NOMO-1 treated with DMSO at 0.1 percent for 48 hours (cell line): ENCODE measurements around the gene SLC4A2.

Experiments used
- DNase-seq: peaks from one replicate; lab custom pipeline; 2025; ENCODE audit not compliant: unreplicated experiment; lab: John Stamatoyannopoulos, UW

Gene SLC4A2

DNA sequence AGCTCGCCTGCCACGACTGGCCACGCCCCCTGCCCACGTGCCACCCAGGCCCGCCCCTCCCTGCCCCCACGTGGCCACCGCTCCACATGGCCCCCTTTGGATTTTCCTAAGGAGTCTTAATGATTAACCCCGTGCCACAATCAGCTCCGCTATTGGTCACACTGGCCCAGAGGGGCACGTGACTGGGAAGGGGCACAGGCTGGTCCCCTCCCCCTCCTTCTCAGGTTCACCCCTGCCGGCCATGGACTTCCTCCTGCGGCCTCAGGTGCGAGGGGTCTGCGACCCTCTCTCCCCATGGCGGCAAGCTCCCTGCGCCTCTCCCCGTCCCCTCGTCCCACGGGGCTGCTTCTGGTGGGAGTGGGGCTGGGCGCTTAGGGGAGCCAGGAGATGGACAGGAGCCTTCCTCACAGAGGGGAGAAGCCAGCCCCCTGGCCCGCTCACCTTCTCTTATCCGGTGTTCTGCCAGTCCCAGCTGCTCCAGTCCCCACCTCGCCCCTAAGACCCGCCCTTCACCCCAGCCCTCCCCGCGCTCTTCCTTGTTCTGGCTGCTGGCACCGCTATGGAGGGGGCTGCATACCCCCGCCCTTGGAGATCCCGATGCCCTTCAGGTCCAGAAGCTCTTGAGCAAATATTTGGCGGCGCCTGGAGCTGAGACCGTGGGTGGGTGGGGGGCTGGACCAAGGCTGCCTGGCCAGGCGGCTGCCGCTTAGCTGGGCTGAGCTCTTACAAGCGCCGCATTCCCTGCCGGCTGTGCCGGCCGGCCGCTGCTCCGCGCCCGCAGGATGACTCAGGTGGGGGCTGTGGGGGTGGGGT, 3.2 kb downstream of the SLC4A2 start:
- no peak for DNase-seq

DNA sequence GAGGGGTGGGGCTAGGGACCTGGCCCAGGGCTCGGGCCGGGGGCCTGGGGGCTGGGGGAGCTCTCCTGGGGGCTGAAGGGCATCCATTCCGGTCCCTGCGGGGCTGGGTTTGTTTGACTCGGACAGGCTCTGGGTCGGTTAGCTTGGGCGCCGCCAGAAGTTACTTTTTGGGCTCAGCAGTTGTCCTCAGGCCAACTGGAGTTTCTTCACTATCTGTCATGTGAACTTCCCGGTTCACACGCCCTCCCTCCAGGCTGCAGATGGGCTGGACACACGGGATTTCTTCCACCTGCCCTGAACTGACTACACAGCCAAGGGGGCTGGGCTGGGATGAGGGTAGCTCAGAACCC, 3.8 kb downstream of the SLC4A2 start:
- DNase-seq, result no peak

DNA sequence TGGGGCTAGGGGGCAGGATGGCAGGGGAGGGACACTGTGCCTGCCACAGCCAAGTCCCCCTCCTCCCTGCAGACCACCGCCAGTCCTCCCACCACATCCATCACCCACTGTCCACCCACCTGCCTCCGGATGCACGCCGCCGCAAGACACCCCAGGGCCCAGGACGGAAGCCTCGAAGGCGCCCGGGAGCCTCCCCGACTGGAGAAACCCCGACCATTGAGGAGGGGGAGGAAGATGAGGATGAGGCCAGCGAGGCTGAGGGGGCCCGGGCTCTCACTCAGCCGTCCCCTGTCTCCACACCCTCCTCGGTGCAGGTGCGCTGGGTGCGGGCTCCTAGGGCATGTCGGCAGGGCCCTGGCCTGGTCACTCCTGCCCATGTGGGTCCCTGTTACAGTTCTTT, 5.1 kb downstream of the SLC4A2 start:
- DNase-seq, result no peak

DNA sequence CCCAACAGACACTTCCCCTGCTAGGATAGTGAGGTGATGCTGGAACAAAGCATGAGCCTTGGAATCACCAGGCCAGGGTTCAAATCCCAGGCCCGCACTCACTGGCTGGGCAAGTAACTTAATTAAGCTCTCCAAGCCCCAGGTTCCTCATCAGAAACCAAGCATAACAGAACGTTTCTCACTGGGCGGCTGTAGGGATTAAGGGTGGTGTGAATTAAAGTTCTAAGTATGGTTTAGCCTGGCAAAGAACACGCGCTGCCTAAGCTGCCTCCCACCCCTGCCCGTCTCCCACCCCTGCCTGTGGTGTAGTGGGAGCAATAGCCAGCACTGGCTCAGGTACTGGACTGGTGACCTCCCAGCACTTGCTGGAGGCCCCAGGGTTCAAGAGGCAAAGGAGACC, 5.6 kb downstream of the SLC4A2 start:
- DNase-seq, result no peak

DNA sequence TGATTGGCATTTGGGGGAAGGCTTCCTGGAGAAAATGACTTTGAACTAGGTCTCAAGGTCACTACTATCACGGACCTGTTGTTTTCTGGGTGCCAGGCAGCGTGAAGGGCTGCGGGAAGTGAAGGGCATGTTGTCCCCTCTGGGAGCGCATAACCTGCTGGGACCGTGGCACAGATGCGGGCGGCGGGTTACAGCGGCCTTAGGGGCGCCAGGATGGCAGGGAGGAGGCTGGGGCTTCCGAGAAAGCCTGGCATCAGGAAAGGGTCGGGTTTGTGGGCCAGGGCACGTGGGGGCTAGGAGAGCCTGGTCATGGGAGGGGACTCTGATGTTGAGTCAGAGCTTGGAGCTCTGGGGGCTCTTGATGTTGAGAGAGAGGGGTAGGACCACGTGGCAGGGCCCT, 6.1 kb downstream of the SLC4A2 start:
- DNase-seq, result no peak

DNA sequence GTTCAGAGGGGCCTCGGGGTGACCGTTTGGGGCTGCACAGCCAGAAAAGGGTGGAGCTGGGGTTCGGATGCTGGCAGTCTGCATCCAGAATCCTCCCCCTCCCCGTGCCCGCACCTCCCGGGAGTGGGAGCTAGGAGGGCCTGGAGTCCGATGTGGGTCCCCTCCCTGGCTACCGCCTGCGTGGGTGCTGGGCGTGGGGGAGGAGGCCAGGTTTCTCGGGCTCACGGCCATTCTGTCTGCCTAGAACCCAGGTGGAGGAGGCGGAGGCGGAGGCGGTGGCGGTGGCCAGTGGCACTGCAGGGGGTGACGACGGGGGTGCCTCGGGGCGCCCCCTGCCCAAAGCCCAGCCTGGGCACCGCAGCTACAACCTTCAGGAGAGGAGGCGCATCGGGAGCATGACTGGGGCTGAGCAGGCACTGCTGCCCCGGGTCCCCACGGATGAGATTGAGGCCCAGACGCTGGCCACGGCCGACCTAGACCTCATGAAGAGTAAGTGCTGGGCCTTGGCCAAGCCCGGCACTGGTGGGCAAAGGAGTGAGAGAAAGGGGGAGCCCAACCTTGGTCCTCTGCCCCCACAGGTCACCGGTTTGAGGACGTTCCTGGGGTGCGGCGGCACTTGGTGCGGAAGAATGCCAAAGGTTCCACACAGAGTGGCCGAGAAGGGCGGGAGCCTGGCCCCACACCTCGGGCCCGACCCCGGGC, 7.0 kb downstream of the SLC4A2 start:
- DNase-seq, result no peak

DNA sequence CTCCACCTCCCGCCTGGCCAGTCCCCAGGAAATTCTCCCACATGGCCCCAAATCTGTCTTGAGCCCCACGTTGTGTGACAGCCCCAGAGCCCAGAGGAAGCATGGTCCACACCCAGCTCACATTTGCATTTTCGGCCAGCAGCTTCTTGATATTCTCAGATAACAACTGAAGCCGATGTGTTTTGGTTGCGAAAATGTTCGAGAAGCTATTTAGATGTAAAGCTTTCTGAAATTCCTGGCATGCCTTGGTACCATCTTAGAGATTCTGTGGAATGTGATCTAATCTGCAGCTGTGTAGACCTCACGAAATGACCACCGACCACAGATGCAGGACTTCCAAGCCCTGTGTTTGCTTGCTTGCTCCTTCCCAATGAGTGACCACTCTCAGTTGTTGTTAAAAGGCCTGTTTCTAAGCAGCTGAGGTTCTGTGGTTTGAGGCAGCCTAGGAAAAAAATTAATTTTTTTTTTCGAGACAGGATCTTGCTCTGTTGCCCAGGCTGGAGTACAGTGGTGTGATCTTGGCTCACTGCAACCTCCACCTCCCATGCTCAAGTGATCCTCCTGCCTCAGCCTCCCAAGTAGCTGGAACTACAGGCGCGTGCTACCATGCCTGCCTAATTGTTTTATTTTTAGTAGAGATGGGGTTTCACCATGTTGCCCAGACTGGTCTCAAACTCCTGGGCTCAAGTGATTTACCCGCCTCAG, 8.8 kb downstream of the SLC4A2 start:
- no peak for DNase-seq

DNA sequence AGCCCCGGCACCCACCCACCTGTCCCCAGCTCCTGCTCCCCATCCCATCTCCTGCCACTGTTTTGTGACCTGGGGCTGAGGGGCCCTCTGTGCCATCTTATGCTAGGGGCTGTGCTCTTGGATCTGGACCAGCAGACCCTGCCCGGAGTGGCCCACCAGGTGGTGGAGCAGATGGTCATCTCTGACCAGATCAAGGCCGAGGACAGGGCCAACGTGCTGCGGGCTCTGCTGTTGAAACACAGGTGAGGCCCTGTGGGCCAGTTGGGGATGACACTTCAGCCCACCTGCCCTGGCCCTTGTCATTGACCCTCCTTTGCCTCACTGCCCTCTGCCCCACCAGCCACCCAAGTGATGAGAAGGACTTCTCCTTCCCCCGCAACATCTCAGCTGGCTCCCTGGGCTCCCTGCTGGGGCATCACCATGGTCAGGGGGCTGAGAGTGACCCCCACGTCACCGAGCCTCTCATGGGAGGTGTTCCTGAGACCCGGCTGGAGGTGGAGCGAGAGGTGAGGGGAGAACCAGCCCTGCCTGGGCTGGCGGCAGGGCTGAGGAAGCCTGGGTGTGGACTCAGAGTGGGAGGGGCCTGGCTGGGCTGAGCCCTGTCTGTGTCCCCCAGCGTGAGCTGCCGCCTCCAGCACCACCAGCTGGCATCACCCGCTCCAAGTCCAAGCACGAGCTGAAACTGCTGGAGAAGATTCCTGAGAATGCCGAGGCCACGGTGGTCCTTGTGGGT, 10.6 kb downstream of the SLC4A2 start:
- no peak for DNase-seq

DNA sequence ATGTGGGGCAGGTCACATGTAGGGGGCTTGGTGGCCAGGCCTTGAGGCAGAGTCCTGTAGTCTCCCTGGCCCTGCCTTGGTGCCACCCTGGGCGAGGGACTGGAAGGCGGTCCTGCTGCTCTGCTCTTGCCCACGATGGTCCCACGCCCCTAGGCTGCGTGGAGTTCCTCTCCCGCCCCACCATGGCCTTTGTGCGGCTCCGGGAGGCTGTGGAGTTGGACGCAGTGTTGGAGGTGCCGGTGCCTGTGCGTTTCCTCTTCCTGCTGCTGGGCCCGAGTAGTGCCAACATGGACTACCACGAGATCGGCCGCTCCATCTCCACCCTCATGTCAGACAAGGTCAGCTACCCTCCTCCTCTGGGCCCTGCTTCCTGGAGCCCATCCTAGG, 11.2 kb downstream of the SLC4A2 start:
- DNase-seq, result no peak

DNA sequence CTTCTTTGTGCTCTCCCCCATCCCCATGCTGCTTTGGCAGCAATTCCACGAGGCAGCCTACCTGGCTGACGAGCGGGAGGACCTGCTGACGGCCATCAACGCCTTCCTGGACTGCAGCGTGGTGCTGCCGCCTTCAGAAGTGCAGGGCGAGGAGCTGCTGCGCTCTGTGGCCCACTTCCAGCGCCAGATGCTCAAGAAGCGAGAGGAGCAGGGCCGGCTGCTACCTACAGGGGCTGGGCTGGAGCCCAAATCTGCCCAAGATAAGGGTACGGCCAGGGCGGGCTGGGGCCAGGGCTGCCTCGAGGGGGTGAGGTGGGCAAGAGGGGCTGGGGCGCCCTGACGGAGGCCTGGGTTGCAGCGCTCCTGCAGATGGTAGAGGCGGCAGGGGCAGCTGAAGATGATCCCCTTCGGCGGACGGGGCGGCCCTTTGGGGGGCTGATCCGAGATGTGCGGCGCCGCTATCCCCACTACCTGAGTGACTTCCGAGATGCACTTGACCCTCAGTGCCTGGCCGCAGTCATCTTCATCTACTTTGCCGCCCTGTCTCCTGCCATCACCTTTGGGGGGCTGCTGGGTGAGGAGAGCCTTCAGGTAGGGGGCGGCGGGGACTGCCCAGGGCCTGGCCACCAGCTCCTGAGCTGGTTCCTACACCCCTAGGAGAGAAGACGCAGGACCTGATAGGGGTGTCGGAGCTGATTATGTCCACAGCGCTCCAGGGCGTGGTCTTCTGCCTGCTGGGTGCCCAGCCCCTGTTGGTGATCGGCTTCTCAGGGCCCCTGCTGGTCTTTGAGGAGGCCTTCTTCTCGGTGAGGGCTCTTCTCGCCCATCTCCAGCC, 11.9 kb downstream of the SLC4A2 start:
- DNase-seq, result no peak

DNA sequence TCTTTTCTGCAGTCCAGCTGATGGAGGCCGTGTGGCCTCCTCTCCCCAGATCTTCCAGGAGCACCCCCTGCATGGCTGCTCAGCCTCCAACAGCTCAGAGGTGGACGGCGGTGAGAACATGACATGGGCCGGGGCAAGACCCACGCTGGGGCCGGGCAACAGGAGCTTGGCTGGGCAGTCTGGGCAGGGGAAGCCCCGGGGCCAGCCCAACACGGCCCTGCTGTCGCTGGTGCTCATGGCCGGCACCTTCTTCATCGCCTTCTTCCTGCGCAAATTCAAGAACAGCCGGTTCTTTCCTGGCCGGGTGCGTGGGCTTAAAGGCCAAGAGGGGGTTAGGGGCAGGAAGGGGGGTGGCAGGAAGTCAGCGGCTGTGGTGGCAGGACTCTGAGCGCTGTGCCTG, 14.6 kb downstream of the SLC4A2 start:
- DNase-seq, result no peak

DNA sequence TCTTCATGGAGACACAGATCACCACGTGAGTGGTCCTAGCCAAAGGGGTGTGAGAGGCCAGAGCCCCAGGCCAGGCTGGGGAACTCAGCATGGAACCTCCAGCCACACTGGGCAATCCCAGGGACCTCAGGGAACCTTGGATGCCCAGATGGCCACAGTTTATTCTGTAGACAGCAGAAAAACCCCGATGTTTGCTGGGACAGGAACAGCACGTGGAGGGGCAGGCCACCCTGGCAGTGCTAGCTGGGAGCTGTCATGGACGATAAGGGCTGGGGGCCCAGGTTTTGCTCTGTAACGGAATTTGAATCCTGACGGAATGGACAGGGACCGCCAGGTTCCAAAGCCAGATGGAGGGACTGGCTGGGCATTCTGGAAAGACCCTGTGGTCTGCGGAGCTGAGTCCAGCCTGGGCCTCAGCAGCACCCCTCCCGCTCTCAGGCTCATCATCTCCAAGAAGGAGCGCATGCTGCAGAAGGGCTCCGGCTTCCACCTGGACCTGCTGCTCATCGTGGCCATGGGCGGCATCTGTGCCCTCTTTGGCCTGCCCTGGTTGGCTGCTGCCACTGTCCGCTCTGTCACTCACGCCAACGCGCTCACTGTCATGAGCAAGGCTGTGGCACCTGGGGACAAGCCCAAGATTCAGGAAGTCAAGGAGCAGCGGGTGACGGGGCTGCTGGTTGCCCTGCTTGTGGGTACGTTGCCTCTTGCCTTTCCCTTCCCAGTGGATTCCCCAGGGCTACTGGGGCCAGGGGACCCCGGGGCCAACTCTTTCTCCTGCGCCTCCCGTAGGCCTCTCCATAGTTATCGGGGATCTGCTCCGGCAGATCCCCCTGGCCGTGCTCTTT, 15.7 kb downstream of the SLC4A2 start:
- no peak for DNase-seq

DNA sequence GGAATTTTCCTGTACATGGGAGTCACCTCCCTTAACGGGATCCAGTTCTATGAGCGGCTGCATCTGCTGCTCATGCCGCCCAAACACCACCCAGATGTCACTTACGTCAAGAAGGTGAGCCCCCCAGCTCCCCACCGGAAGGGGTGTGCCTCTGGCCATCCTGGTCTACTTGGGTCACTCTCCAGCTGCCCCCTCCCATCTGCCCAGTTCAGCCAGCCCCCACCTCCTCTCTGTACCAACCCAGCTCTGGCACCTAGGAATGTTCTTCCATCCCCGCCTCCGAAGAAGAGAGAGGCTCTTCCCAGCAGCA, 16.2 kb downstream of the SLC4A2 start:
- DNase-seq, result no peak

DNA sequence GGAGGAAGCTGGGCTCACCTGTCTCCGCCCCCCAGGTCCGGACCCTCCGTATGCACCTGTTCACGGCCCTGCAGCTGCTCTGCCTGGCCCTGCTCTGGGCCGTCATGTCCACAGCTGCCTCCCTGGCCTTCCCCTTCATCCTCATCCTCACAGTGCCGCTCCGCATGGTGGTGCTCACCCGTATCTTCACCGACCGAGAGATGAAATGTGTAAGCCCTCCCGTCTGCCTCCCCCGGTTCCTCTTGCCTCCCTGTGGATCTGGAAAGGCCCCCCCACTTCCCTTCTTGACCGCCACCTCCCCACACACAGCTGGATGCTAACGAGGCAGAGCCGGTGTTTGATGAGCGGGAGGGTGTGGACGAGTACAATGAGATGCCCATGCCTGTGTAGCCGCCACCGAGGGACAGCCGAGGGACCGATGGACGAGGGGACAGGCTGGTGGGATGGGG, 16.6 kb downstream of the SLC4A2 start:
- DNase-seq, result no peak

DNA sequence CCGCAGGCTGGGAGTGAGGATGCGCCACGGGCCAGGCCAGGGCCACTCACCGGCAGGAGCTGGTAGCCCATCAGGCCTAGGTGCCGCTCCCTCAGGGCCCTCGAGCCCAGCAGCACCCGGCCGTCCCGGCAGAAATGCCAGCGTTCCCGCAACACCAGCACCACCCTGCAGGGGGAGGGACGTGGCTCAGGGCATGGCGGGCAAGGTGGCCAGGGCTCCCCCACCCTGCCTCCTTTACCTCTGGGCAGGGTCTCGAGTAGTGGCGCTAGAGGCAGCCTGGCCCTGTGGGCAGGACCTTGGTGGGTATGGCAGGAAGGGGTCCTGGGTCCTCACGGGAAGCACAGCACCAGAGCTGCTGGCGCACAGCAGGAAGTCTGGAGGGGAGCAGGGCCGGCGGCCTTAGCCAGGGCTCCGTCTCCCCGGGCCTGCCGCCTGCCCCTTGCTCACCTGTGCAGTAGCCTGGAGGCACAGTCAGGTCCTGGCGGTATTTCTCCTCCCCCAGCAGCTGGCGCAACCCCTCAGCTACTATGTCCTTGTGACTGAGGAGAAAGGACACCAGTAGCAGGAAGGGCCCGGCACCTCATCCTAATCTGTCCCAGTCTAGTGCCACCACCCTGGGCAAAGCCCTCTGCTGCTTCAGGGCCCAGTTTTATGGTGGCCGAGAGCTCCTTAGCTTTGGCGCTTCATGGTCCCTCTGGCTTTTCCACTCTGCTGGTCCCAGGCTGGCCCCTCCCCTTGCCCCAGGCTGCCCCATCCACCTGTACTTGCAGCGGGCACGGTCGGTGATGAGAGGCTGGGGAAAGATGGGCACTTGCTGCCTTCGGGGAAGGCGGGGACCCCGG, 17.7 kb downstream of the SLC4A2 start:
- no peak for DNase-seq

DNA sequence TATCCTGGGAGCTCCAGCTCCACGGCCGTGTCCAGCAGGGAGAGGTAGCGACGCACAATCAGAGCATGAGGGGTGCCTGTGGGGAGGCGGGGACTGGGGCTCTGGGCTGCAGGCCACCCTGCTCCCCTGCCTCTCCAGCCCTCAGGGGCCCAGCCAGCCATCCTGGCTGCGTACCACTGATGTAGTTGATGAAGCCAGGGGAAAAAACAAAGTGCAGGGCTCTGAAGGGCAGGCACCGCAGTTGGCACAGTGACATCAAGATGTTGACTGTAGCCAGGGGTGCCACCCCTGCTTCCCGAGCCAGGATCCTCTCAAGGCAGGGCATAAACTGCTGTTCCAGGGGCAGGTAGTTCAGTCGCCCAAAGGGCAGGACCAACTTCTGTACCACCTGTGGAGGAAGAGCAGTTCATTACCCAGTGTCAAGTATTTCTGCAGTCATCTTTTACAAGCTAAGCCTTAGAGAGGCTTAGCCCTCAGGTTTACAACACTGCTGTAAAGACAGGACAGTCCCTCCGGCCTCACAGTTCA, 18.4 kb downstream of the SLC4A2 start:
- DNase-seq, result no peak

DNA sequence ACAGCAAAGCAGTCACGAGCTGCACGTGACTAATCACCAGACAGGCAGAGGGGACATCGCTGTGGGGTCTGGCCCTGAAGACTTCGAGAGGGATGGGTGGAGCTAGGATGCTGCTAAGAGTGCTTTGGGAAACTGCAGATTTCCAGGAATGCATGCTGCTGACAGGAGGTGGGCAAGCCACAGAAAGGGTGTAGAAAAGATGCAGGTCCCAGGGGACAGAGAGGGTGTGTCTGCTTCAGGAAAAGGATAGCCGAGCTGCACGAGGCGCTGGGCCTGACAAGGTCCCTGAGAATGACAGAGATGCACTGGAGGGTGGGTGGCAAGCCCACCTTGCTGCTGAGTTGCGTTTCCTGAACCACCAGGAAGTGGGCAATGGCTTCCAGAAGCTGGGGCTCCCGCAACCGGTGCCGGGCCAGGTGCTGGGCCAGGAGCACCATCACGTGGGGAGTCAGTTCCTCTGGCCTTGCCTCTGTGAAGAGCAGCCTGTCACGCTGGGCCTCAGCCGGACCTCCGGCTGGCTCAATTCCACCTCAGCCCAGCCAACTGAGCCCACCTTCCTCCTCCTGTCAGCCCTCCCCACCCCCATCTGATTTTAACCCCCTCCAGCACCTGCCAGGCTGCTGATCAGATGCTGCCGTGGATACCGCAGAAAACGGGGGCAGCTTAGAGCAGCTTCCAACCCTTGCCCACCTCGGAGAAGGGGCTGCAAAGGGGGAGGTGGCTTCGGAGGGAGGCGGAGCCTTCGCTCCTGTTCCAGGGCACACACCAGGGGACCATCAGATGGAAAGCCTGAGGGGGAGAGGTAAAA, 19.0 kb downstream of the SLC4A2 start:
- no peak for DNase-seq
